ENCODE results near the gene ABCF2.
A peak's percentile ranks its signal among the peaks of the same experiment; 100 is the strongest.

Gene ABCF2

GRCh38 chr7:151205730-151206129, 21.3 kb downstream of the ABCF2 start:
- H3K27ac ChIP-seq (ENCODE audit: poor library complexity, severe bottlenecking) = no peak overlapping the region
- DNase-seq (ENCODE audit: low spot score) (no peak), ATAC-seq (ENCODE audit: low read depth) (no peak)
- no peaks in the 10 kb centered on the region for H3K9me3 ChIP-seq (ENCODE audit: severe bottlenecking)
- TF ChIP-seq CTCF (IDR thresholded peaks at IDR 0.05; ENCODE audit: poor library complexity, severe bottlenecking) = no peak
- peaks cover 40% of the 10 kb centered on the region for H3K27me3 ChIP-seq (ENCODE audit: insufficient read depth, poor library complexity, severe bottlenecking)
- H3K4me1 ChIP-seq (ENCODE audit: insufficient read depth, poor library complexity, severe bottlenecking) = no peaks in the 10 kb centered on the region
- H3K36me3 ChIP-seq (ENCODE audit: low read depth) = no peaks in the 10 kb centered on the region
- no peak overlapping the region for H3K4me3 ChIP-seq (ENCODE audit: severe bottlenecking)

- H3K27ac ChIP-seq (ENCODE audit: poor library complexity, severe bottlenecking) = no peak overlapping the region
- peaks cover 40% of the 10 kb centered on the region for H3K27me3 ChIP-seq (ENCODE audit: insufficient read depth, poor library complexity, severe bottlenecking)
- no peaks in the 10 kb centered on the region for H3K4me1 ChIP-seq (ENCODE audit: insufficient read depth, poor library complexity, severe bottlenecking)
- H3K9me3 ChIP-seq (ENCODE audit: severe bottlenecking) = no peaks in the 10 kb centered on the region
- no peak overlapping the region for H3K4me3 ChIP-seq (ENCODE audit: severe bottlenecking)
- peak; percentile 28; the same call in 2 of the 3 replicates for ATAC-seq (ENCODE audit: low read depth)
- no peak for TF ChIP-seq CTCF (IDR thresholded peaks at IDR 0.05; ENCODE audit: poor library complexity, severe bottlenecking)
- no peak for DNase-seq (ENCODE audit: low spot score)
- H3K36me3 ChIP-seq (ENCODE audit: low read depth) = no peaks in the 10 kb centered on the region
These were observed 22.5 kb downstream of the ABCF2 start for GRCh38 chr7:151204383-151205032.

GRCh38 chr7:151202836-151203235, 24.2 kb downstream of the ABCF2 start:
- ATAC-seq (ENCODE audit: low read depth) (no peak), DNase-seq (ENCODE audit: low spot score) (no peak)
- Histone ChIP-seq H3K4me1 (ENCODE audit: insufficient read depth, poor library complexity, severe bottlenecking) (no peaks in the 10 kb centered on the region), H3K36me3 (ENCODE audit: low read depth) (no peaks in the 10 kb centered on the region), H3K9me3 (ENCODE audit: severe bottlenecking) (no peaks in the 10 kb centered on the region), H3K4me3 (ENCODE audit: severe bottlenecking) (no peak overlapping the region), H3K27me3 (ENCODE audit: insufficient read depth, poor library complexity, severe bottlenecking) (peaks cover 45% of the 10 kb centered on the region), H3K27ac (ENCODE audit: poor library complexity, severe bottlenecking) (no peak overlapping the region)
- no peak for TF ChIP-seq CTCF (IDR thresholded peaks at IDR 0.05; ENCODE audit: poor library complexity, severe bottlenecking)

- ATAC-seq (ENCODE audit: low read depth) = no peak
- Histone ChIP-seq H3K27ac (ENCODE audit: poor library complexity, severe bottlenecking) (no peak overlapping the region), H3K4me1 (ENCODE audit: insufficient read depth, poor library complexity, severe bottlenecking) (no peaks in the 10 kb centered on the region), H3K27me3 (ENCODE audit: insufficient read depth, poor library complexity, severe bottlenecking) (peaks cover 50% of the 10 kb centered on the region), H3K9me3 (ENCODE audit: severe bottlenecking) (no peaks in the 10 kb centered on the region), H3K4me3 (ENCODE audit: severe bottlenecking) (no peak overlapping the region), H3K36me3 (ENCODE audit: low read depth) (no peaks in the 10 kb centered on the region)
- TF ChIP-seq CTCF (IDR thresholded peaks at IDR 0.05; ENCODE audit: poor library complexity, severe bottlenecking) = no peak
- no peak for DNase-seq (ENCODE audit: low spot score)
These were observed 25.3 kb downstream of the ABCF2 start for GRCh38 chr7:151201751-151202150.

GRCh38 chr7:151201344-151201743, 25.7 kb downstream of the ABCF2 start:
- TF ChIP-seq CTCF (IDR thresholded peaks at IDR 0.05; ENCODE audit: poor library complexity, severe bottlenecking) = no peak
- no peak overlapping the region for H3K27ac ChIP-seq (ENCODE audit: poor library complexity, severe bottlenecking)
- H3K27me3 ChIP-seq (ENCODE audit: insufficient read depth, poor library complexity, severe bottlenecking) = peaks cover 50% of the 10 kb centered on the region
- ATAC-seq (ENCODE audit: low read depth) (no peak), DNase-seq (ENCODE audit: low spot score) (no peak)
- H3K4me3 ChIP-seq (ENCODE audit: severe bottlenecking) = no peak overlapping the region
- H3K9me3 ChIP-seq (ENCODE audit: severe bottlenecking) = no peaks in the 10 kb centered on the region
- no peaks in the 10 kb centered on the region for H3K36me3 ChIP-seq (ENCODE audit: low read depth)
- H3K4me1 ChIP-seq (ENCODE audit: insufficient read depth, poor library complexity, severe bottlenecking) = no peaks in the 10 kb centered on the region
